PC-9 (cell line): ENCODE data around the gene GABARAPL2. TPM values are rescaled to one million over a fixed set of nuclear protein-coding genes. Genes with fewer than 3 reads are reported as not detected.

Source experiments
- BruUV-seq: library from RNA; stranded (reverse); fragments of 400-500 nt; replicated peaks from 2 replicates; lab custom pipeline; 2021; lab: Mats Ljungman, UMichigan
- CTCF ChIA-PET: fragments of 300-600 bp; sonication (Branson Sonifier 250); formaldehyde crosslinking; loops from one replicate; lab custom pipeline; 2022; ENCODE audit warnings: antibody characterized with exemption; lab: Charles Lee
- POLR2A ChIA-PET: fragments of 300-600 bp; sonication (Branson Sonifier 250); formaldehyde crosslinking; loops from one replicate; lab custom pipeline; 2022; ENCODE audit warnings: antibody characterized with exemption; ENCODE audit not compliant: unreplicated experiment; lab: Charles Lee
- DNase-seq, 2 experiments: peaks; one replicate each; pipeline versions ENCODE4 v3.0.0 to v3.0.0-alpha.2; 2015 to 2022; ENCODE audit warnings: mixed read lengths in 1 of 2
- H2AFZ ChIP-seq: fragments of 200-600 bp; sonication (generic); 2 replicates; pipeline ENCODE4 v1.8.1; 2017; ENCODE audit warnings: antibody characterized with exemption
- H3F3A ChIP-seq: fragments of 200-600 bp; sonication (generic); 2 replicates; pipeline ENCODE4 v1.8.1; 2017; ENCODE audit warnings: antibody characterized with exemption, mild to moderate bottlenecking, low read depth; ENCODE audit not compliant: insufficient read depth
- H3K27ac ChIP-seq: fragments of 200-600 bp; sonication (generic); 2 replicates; pipeline ENCODE4 v1.6.1; 2016; ENCODE audit warnings: mixed run types
- H3K27me3 ChIP-seq: fragments of 200-600 bp; sonication (generic); 2 replicates; pipeline ENCODE4 v1.6.1; 2016; ENCODE audit warnings: low read depth, mixed run types; ENCODE audit not compliant: insufficient read depth
- H3K36me3 ChIP-seq: fragments of 200-600 bp; sonication (generic); 2 replicates; pipeline ENCODE4 v1.6.1; 2016; ENCODE audit warnings: low read depth, mixed run types
- H3K4me1 ChIP-seq: fragments of 200-600 bp; sonication (generic); replicated peaks from 2 replicates; pipeline ENCODE4 v1.6.1; 2016; ENCODE audit warnings: mixed run types; ENCODE audit not compliant: insufficient read depth
- H3K4me2 ChIP-seq: fragments of 200-600 bp; sonication (generic); 2 replicates; pipeline ENCODE4 v1.6.1; 2017; ENCODE audit warnings: mixed run types
- H3K4me3 ChIP-seq: fragments of 200-600 bp; sonication (generic); 2 replicates; pipeline ENCODE4 v1.6.1; 2016; ENCODE audit warnings: mixed run types
- H3K79me2 ChIP-seq: fragments of 200-600 bp; sonication (generic); 2 replicates; pipeline ENCODE4 v1.6.1; 2017; ENCODE audit warnings: low read depth, mixed run types
- H3K9me2 ChIP-seq: fragments of 200-600 bp; sonication (generic); 2 replicates; pipeline ENCODE4 v1.8.1; 2017; ENCODE audit warnings: mild to moderate bottlenecking; ENCODE audit not compliant: insufficient read depth
- H3K9me3 ChIP-seq: fragments of 200-600 bp; sonication (generic); 2 replicates; pipeline ENCODE4 v1.8.1; 2016; ENCODE audit warnings: low read depth; ENCODE audit not compliant: insufficient read depth
- H4K20me1 ChIP-seq: fragments of 200-600 bp; sonication (generic); 2 replicates; pipeline ENCODE4 v1.8.1; 2017; ENCODE audit not compliant: insufficient read depth
- EZH2 ChIP-seq: fragments of 200-600 bp; sonication (generic); IDR thresholded peaks from 2 replicates; pipeline ENCODE4 v1.8.0; 2017; ENCODE audit warnings: antibody characterized with exemption, low read depth
- intact Hi-C: fragments of 100-400 bp; cut with micrococcal nuclease; formaldehyde crosslinking; loops from one replicate; pipeline ENCODE4 v1.10.0; 2022; ENCODE audit not compliant: unreplicated experiment
- total RNA-seq: library from RNA; stranded (reverse); gene quantifications from 2 replicates; pipeline ENCODE4 v1.2.3, GENCODE V29; 2021
- TF ChIP-seq, protein P1 (sequence below): fragments of 200-600 bp; sonication (generic); conservative IDR thresholded peaks from 2 replicates; pipeline ENCODE4 v1.6.1; 2017; ENCODE audit warnings: mixed run types, antibody characterized with exemption, mild to moderate bottlenecking, moderate library complexity

Gene GABARAPL2
- total RNA-seq, 1 experiment from 2014 or later = 103 TPM

DNA sequence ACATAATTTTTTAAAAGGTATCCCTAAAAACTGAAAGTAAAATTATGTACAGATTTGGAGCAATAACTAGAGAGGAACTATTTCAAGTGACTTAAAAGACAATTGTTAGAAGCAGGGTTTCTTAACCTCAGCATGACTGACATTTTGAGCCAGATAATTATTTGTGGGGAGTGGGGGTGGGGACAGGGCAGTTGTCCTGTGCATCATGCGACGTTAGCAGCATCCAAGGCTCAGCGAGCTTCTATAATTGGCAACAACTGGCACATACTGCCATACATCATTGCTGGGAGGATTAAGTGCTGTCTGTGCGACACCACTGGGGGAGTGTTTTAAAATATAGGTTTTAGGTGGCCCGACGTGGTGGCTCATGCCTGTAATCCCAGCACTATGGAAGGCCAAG is 27.1 kb downstream of the GABARAPL2 start:
- CTCF ChIA-PET = no interaction called here
- Histone ChIP-seq H3F3A (no peaks in the 10 kb centered on the region), H3K9me3 (no peaks in the 10 kb centered on the region), H3K27ac (no peak overlapping the region), H4K20me1 (no peaks in the 10 kb centered on the region), H3K79me2 (no peaks in the 10 kb centered on the region), H3K4me2 (no peak overlapping the region), H3K4me1 (no peaks in the 10 kb centered on the region), H3K36me3 (no peaks in the 10 kb centered on the region), H2AFZ (no peak overlapping the region), H3K9me2 (no peaks in the 10 kb centered on the region), H3K27me3 (no peaks in the 10 kb centered on the region), H3K4me3 (no peak overlapping the region)
- POLR2A ChIA-PET = no interaction called here
- no TSS peak for BruUV-seq
- DNase-seq = no peak
- no peak for TF ChIP-seq EZH2
- TF ChIP-seq, protein P1, sequence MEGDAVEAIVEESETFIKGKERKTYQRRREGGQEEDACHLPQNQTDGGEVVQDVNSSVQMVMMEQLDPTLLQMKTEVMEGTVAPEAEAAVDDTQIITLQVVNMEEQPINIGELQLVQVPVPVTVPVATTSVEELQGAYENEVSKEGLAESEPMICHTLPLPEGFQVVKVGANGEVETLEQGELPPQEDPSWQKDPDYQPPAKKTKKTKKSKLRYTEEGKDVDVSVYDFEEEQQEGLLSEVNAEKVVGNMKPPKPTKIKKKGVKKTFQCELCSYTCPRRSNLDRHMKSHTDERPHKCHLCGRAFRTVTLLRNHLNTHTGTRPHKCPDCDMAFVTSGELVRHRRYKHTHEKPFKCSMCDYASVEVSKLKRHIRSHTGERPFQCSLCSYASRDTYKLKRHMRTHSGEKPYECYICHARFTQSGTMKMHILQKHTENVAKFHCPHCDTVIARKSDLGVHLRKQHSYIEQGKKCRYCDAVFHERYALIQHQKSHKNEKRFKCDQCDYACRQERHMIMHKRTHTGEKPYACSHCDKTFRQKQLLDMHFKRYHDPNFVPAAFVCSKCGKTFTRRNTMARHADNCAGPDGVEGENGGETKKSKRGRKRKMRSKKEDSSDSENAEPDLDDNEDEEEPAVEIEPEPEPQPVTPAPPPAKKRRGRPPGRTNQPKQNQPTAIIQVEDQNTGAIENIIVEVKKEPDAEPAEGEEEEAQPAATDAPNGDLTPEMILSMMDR = no peak
- intact Hi-C loops = no loop called here

DNA sequence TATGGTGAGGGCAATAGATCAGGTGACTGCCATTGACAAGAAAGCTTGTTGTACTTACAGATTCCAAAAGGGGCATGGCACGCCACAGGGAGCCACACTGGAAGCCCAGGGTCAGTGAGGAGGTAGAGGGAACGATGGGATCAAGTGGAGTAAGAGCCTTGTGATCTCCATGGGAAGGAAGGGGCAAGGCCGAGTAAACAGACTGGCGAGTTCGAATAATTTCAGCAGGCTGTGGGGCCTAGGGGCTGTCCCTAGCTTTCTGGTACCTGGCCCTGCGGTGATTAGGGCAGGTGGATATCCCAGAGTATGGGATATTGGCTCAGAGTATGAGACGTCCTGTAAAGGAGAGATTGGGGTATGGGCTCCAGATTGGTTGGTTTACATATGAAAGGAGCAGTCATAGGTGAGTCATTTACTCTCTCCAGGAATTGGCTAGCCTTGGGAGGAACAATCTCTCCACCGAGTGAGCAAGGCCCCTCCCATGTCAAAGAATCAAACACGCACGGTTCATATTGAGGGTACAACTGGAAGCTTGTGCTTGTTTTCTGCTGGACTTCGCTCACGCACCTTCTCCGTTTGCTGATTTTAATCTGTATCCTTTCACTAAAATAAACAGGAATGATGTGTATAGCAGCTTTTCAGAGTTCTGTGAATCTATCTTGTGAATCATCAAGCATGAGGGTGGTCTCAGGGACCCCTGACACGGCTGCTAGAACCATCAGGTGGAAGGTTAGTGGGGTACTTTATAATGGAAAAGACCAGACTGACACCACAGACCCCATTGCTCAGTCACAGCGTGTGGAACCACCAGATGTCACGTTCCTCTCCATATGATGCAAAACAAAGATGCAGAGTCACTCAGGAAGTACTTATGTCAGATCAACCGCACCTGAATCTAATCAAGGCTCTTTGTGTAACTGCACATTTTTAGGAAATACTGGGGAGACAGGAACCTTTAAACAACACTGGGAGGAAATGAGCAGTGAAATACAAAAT is 27.9 kb downstream of the GABARAPL2 start:
- BruUV-seq = no TSS peak
- no peak for DNase-seq
- TF ChIP-seq EZH2 = no peak
- TF ChIP-seq, protein P1 = no peak
- no peaks in the 10 kb centered on the region for H3K79me2 ChIP-seq
- ChIA-PET POLR2A (no interaction called here), CTCF (no interaction called here)
- H3K4me3 ChIP-seq = no peak overlapping the region
- no peak overlapping the region for H3K27ac ChIP-seq
- no peaks in the 10 kb centered on the region for H3K4me1 ChIP-seq
- H3K27me3 ChIP-seq = no peaks in the 10 kb centered on the region
- H3K9me3 ChIP-seq = no peaks in the 10 kb centered on the region
- H3K9me2 ChIP-seq = no peaks in the 10 kb centered on the region
- H3K36me3 ChIP-seq = no peaks in the 10 kb centered on the region
- no peak overlapping the region for H3K4me2 ChIP-seq
- H4K20me1 ChIP-seq = no peaks in the 10 kb centered on the region
- H2AFZ ChIP-seq = no peak overlapping the region
- H3F3A ChIP-seq = no peaks in the 10 kb centered on the region
- intact Hi-C loops = no loop called here

DNA sequence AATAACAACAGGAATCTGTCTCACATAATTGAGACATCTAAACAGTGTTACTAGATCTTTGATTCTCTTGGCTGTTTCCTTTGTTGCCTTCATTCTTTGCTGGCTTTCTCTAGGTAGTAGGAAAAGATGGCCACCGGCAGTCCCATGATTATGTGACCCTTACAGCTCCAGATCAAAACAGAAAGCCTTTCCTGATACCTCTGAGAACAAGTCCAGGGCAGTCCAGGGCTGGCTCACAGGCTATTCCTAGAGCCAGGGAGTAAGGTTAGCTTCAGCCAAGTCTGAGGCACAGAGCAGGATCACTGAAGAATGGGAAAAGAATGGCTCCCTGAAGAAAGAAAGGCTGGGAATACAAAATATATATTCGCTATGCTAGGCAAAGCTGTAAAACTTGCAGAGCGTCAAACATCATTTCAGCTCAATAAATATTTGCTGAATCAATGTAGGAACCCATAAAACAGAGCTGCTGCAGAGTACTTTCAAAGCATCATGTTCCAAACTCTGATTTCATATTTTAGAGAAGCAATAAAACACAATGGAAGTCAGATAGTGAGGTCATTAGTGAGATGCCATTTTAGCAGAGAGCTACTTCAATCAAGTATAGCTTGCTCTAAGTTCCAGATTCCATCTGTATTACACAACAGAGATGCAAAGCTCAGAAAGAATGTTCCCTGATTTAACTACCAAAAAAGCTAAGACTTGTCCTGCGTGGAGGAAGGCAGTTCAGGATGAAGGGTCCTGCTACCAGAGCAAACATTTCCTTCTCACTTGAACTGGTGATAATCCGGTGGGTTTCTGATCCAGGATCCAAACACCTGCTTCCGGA is 33.5 kb downstream of the GABARAPL2 start:
- POLR2A ChIA-PET = no interaction called here
- no TSS peak for BruUV-seq

More for the DNA sequence above, 33.5 kb downstream of the GABARAPL2 start:
- Histone ChIP-seq H2AFZ (no peak overlapping the region), H3F3A (no peaks in the 10 kb centered on the region), H3K27ac (no peak overlapping the region), H3K27me3 (no peaks in the 10 kb centered on the region), H3K4me2 (no peak overlapping the region), H3K9me3 (no peaks in the 10 kb centered on the region; the same call in 1 of the 2 replicates), H3K79me2 (no peaks in the 10 kb centered on the region), H3K36me3 (peaks cover 35% of the 10 kb centered on the region), H4K20me1 (no peaks in the 10 kb centered on the region), H3K4me1 (no peaks in the 10 kb centered on the region), H3K4me3 (no peak overlapping the region), H3K9me2 (no peaks in the 10 kb centered on the region)
- intact Hi-C loops = no loop called here
- CTCF ChIA-PET = no interaction called here
- no peak for TF ChIP-seq EZH2
- TF ChIP-seq, protein P1 = no peak
- DNase-seq = no peak
